Naive thymus-derived CD4-positive, alpha-beta T cell (primary cell): ENCODE data around the gene SEC24A. TPM values are rescaled to one million over a fixed set of nuclear protein-coding genes. Genes with fewer than 3 reads are reported as not detected.
"Not testable (repeated sequence)": the region's sequence is repeated elsewhere in the genome, so short reads cannot be mapped to it uniquely, and the experiment has no call there.

Experiments used
- ATAC-seq: fragments of 150-1000 bp; cut with Tn5 transposase; 2 replicates; pipeline ENCODE4 v1.10.0; 2021; ENCODE audit warnings: mild to moderate bottlenecking, moderate library complexity
- CTCF ChIA-PET: fragments of 350-600 bp; sonication (Branson Sonifier 250); formaldehyde crosslinking; loops from one replicate; lab custom pipeline; 2021; ENCODE audit warnings: antibody characterized with exemption; lab: Charles Lee
- POLR2A ChIA-PET: fragments of 350-600 bp; sonication (Branson Sonifier 250); formaldehyde crosslinking; loops from one replicate; lab custom pipeline; 2021; ENCODE audit warnings: antibody characterized with exemption, inconsistent platforms; lab: Charles Lee
- DNase-seq, 9 donors: peaks; one replicate each; pipeline versions ENCODE4 v3.0.0 to v3.0.0-alpha.2; 2020 to 2022; ENCODE audit warnings: mixed read lengths in 1 of 9
- H3K27ac ChIP-seq: one replicate; pipeline ENCODE4 v1.7.0; 2013; ENCODE audit warnings: mild to moderate bottlenecking, low read depth, low read length, moderate library complexity
- H3K27me3 ChIP-seq, 2 donors: one replicate each; pipeline ENCODE4 v1.7.0; 2013; ENCODE audit warnings: low read length in 2 of 2, mild to moderate bottlenecking in 2 of 2, moderate library complexity in 2 of 2; ENCODE audit not compliant: control insufficient read depth in 2 of 2, insufficient read depth in 2 of 2
- H3K36me3 ChIP-seq, 3 experiments: 1 replicate in 2 of 3; 2 replicates in 1 of 3; pipeline ENCODE4 v1.7.0; 2013; ENCODE audit warnings: low read length in 3 of 3, mild to moderate bottlenecking in 3 of 3, moderate library complexity in 1 of 3; ENCODE audit not compliant: insufficient read depth in 3 of 3, control insufficient read depth in 2 of 3
- H3K4me1 ChIP-seq, 2 donors: one replicate each; pipeline ENCODE4 v1.7.0; 2013; ENCODE audit warnings: low read length in 2 of 2, mild to moderate bottlenecking in 2 of 2, moderate library complexity in 1 of 2; ENCODE audit not compliant: control insufficient read depth in 2 of 2, insufficient read depth in 2 of 2
- H3K4me3 ChIP-seq: 2 replicates; pipeline ENCODE4 v1.7.0; 2013; ENCODE audit warnings: mild to moderate bottlenecking, low read length
- H3K9me3 ChIP-seq, 3 experiments: 1 replicate in 2 of 3; 2 replicates in 1 of 3; pipeline ENCODE4 v1.7.0; 2013; ENCODE audit warnings: low read length in 3 of 3; ENCODE audit not compliant: control insufficient read depth in 2 of 3
- H3K27ac Mint-ChIP-seq, 9 donors: one replicate each; pipeline ENCODE4 v1.8.0; 2020 to 2022; ENCODE audit warnings: mixed read lengths in 9 of 9, mild to moderate bottlenecking in 8 of 9, moderate library complexity in 5 of 9, inconsistent platforms in 2 of 9
- H3K27me3 Mint-ChIP-seq, 5 donors: one replicate each; pipeline ENCODE4 v1.8.0; 2021 to 2022; ENCODE audit warnings: mixed read lengths in 5 of 5, mild to moderate bottlenecking in 1 of 5
- H3K36me3 Mint-ChIP-seq, 5 donors: one replicate each; pipeline ENCODE4 v1.8.0; 2020 to 2022; ENCODE audit warnings: mixed read lengths in 5 of 5, mild to moderate bottlenecking in 3 of 5, inconsistent platforms in 1 of 5
- H3K4me1 Mint-ChIP-seq, 7 donors: one replicate each; pipeline ENCODE4 v1.8.0; 2020 to 2022; ENCODE audit warnings: mixed read lengths in 7 of 7, mild to moderate bottlenecking in 3 of 7, inconsistent platforms in 1 of 7
- H3K4me3 Mint-ChIP-seq, 10 donors: one replicate each; pipeline ENCODE4 v1.8.0; 2020 to 2022; ENCODE audit warnings: mild to moderate bottlenecking in 10 of 10, mixed read lengths in 10 of 10, moderate library complexity in 6 of 10, inconsistent platforms in 2 of 10
- H3K9me3 Mint-ChIP-seq, 11 donors: one replicate each; pipeline ENCODE4 v1.8.0; 2020 to 2022; ENCODE audit warnings: mixed read lengths in 11 of 11, mild to moderate bottlenecking in 4 of 11, inconsistent platforms in 1 of 11, moderate library complexity in 1 of 11
- intact Hi-C, 2 donors: fragments of 100-400 bp; cut with micrococcal nuclease; formaldehyde crosslinking; loops; one replicate each; pipeline ENCODE4 v1.15.1; 2023
- polyA plus RNA-seq, 2 donors: library from polyadenylated mRNA; unstranded; fragments of 300-500 nt; fragmentation: Illumina TruSeq; gene quantifications; one replicate each; pipeline ENCODE4 v1.2.3, GENCODE V29; 2021
- total RNA-seq, 6 experiments: library from RNA in 5 of 6; stranded (reverse) in 5 of 6; gene quantifications; 1 replicate in 5 of 6; 2 replicates in 1 of 6; pipeline ENCODE4 v1.2.3 and lab custom pipeline; 2021 to 2026

SEC24A gene
- total and polyA plus RNA-seq, 7 experiments from 2014 or later, result 5.6 to 30.9 (median 15.2) TPM

GRCh38 chr5:134642931-134643530, 5.6 kb upstream of the SEC24A start:
- Mint-ChIP-seq H3K9me3 (peaks cover 0 to under 1% (median 0%) of the 10 kb centered on the region in 11 donors), H3K27ac (peak overlapping the region in 1 of 9 donors; percentile 10), H3K36me3 (peaks cover 0 to 2% (median 0%) of the 10 kb centered on the region in 5 donors), H3K27me3 (no peaks in the 10 kb centered on the region), H3K4me1 (peaks cover 2 to 23% (median 12%) of the 10 kb centered on the region in 7 donors), H3K4me3 (no peak overlapping the region)
- Histone ChIP-seq H3K4me1 (no peaks in the 10 kb centered on the region), H3K4me3 (no peak overlapping the region), H3K27me3 (no peaks in the 10 kb centered on the region), H3K9me3 (no peaks in the 10 kb centered on the region), H3K27ac (no peak overlapping the region), H3K36me3 (no peaks in the 10 kb centered on the region)
- DNase-seq (no peak), ATAC-seq (no peak)
- ChIA-PET POLR2A (interaction anchor here (1.2 kb wide), 1 partner anchor 11 kb away, joined by 4 read pairs; no protein-coding TSS in a partner anchor), CTCF (interaction anchor here (0.7 kb wide), 1 partner anchor 420 kb away, joined by 3 read pairs; no protein-coding TSS in a partner anchor)
- intact Hi-C loops, result no loop called here

- peak; percentile 54 for ATAC-seq
- peak in 6 of 9 donors; percentile 20 to 56 (median 50) for DNase-seq
Measured at GRCh38 chr5:134647750-134648424, 698 bp upstream of the SEC24A start.

GRCh38 chr5:134649163-134649835, 714 bp downstream of the SEC24A start:
- intact Hi-C loops, result loop anchor here (2.0 to 5.0 kb wide), 3 partner anchors 62 to 682 kb away; partner anchors contain the start of genes C5orf15 (in 1 of the 2) and UBE2B (in 1 of the 2)
- POLR2A ChIA-PET, result interaction anchor here (1.0 to 2.0 kb wide), 4 partner anchors 7 to 646 kb away, joined by 4 to 16 read pairs (median 7); partner anchors contain the start of gene SAR1B

More at GRCh38 chr5:134647750-134648424, 698 bp upstream of the SEC24A start:
- POLR2A ChIA-PET, result interaction anchor here (1.0 to 2.0 kb wide), 5 partner anchors 9 to 276 kb away, joined by 3 to 16 read pairs (median 7); partner anchors contain the start of gene SAR1B
- Mint-ChIP-seq H3K4me1 (peaks cover 14 to 42% (median 26%) of the 10 kb centered on the region in 7 donors), H3K27ac (peak overlapping the region; percentile 94 to 100 (median 99)), H3K9me3 (peaks cover 0 to 2% (median 0%) of the 10 kb centered on the region in 11 donors), H3K36me3 (peaks cover 0 to 9% (median 0%) of the 10 kb centered on the region in 5 donors), H3K27me3 (no peaks in the 10 kb centered on the region), H3K4me3 (peak overlapping the region; percentile 89 to 100 (median 98))
- Histone ChIP-seq H3K4me1 (peaks cover 7 to 9% of the 10 kb centered on the region in 2 donors), H3K36me3 (peaks cover 0 to 6% (median 0%) of the 10 kb centered on the region in 3 experiments), H3K4me3 (peak overlapping the region; percentile 76), H3K9me3 (no peaks in the 10 kb centered on the region), H3K27ac (peak overlapping the region; percentile 91), H3K27me3 (no peaks in the 10 kb centered on the region)
- intact Hi-C loops, result loop anchor here (1.0 to 5.0 kb wide), 15 partner anchors 16 to 681 kb away; partner anchors contain the start of genes CAMLG (in 2 of the 2), DDX46 (in 2 of the 2), PPP2CA (in 2 of the 2) and SAR1B (in 2 of the 2)
- CTCF ChIA-PET, result interaction anchor here (0.6 kb wide), 1 partner anchor 34 kb away, joined by 3 read pairs; no protein-coding TSS in a partner anchor

GRCh38 chr5:134650660-134651059, 2.1 kb downstream of the SEC24A start:
- Mint-ChIP-seq H3K4me3 (peak overlapping the region in 7 of 10 donors; percentile 27 to 98 (median 60)), H3K27ac (peak overlapping the region in 2 of 9 donors; percentile 58 to 59), H3K4me1 (peaks cover 15 to 38% (median 27%) of the 10 kb centered on the region in 7 donors), H3K36me3 (peaks cover 0 to 13% (median 1%) of the 10 kb centered on the region in 5 donors)
- H3K9me3 Mint-ChIP-seq, H3K4me3 ChIP-seq, H3K27me3 Mint-ChIP-seq, ATAC-seq, H3K9me3 ChIP-seq, CTCF ChIA-PET, H3K36me3 ChIP-seq, H3K27me3 ChIP-seq, DNase-seq, intact Hi-C loops, H3K4me1 ChIP-seq, H3K27ac ChIP-seq: not testable (repeated sequence)
- POLR2A ChIA-PET, result interaction anchor here (1.5 kb wide), 1 partner anchor 19 kb away, joined by 5 read pairs; no protein-coding TSS in a partner anchor

More at GRCh38 chr5:134649163-134649835, 714 bp downstream of the SEC24A start:
- Histone ChIP-seq H3K4me1 (peaks cover 7 to 9% of the 10 kb centered on the region in 2 donors), H3K27me3 (no peaks in the 10 kb centered on the region), H3K36me3 (peaks cover 0 to 6% (median 0%) of the 10 kb centered on the region in 3 experiments), H3K4me3 (peak overlapping the region; percentile 76), H3K9me3 (no peaks in the 10 kb centered on the region), H3K27ac (peak overlapping the region; percentile 91)
- CTCF ChIA-PET, result no interaction called here
- peak overlapping the region; percentile 94 to 100 (median 99) for H3K27ac Mint-ChIP-seq
- peak overlapping the region; percentile 89 to 100 (median 98) for H3K4me3 Mint-ChIP-seq
- H3K4me1 Mint-ChIP-seq, result peaks cover 13 to 40% (median 26%) of the 10 kb centered on the region in 7 donors
- DNase-seq (peak in 7 of 9 donors; percentile 7 to 41 (median 12)), ATAC-seq (peak; percentile 1)
- H3K9me3 Mint-ChIP-seq, result peaks cover 0 to 2% (median 0%) of the 10 kb centered on the region in 11 donors
- no peaks in the 10 kb centered on the region for H3K27me3 Mint-ChIP-seq
- peaks cover 0 to 9% (median 0%) of the 10 kb centered on the region in 5 donors for H3K36me3 Mint-ChIP-seq

- H3K27me3 ChIP-seq, result no peaks in the 10 kb centered on the region
- H3K9me3 ChIP-seq, result no peaks in the 10 kb centered on the region
- H3K36me3 Mint-ChIP-seq, result peaks cover 0 to 15% (median 4%) of the 10 kb centered on the region in 5 donors
- H3K9me3 Mint-ChIP-seq, result peaks cover 0 to 2% (median 0%) of the 10 kb centered on the region in 11 donors
- peaks cover 0 to 6% (median 0%) of the 10 kb centered on the region in 3 experiments for H3K36me3 ChIP-seq
- H3K27ac ChIP-seq, result no peak overlapping the region
- intact Hi-C loops, result no loop called here
- H3K4me3 ChIP-seq, result no peak overlapping the region
- ATAC-seq (no peak), DNase-seq (no peak)
- CTCF ChIA-PET, result no interaction called here
- peaks cover 17 to 43% (median 35%) of the 10 kb centered on the region in 7 donors for H3K4me1 Mint-ChIP-seq
- H3K27ac Mint-ChIP-seq, result peak overlapping the region in 1 of 9 donors; percentile 85
- POLR2A ChIA-PET, result interaction anchor here (1.5 kb wide), 1 partner anchor 20 kb away, joined by 5 read pairs; no protein-coding TSS in a partner anchor
- H3K4me3 Mint-ChIP-seq, result no peak overlapping the region
- H3K27me3 Mint-ChIP-seq, result no peaks in the 10 kb centered on the region
- peaks cover 7 to 9% of the 10 kb centered on the region in 2 donors for H3K4me1 ChIP-seq
Measured at GRCh38 chr5:134651531-134651930, 2.9 kb downstream of the SEC24A start.
